HepG2 (cell line): ENCODE measurements around the gene HNRNPA1. TPM values are rescaled to one million over a fixed set of nuclear protein-coding genes. Genes with fewer than 3 reads are reported as not detected.

Experiments
- ATAD3A ChIP-seq: sonication (generic); formaldehyde crosslinking; IDR thresholded peaks from 2 replicates; pipeline ENCODE4 v1.4.0; 2020; ENCODE audit warnings: missing genetic modification reagents
- ATM ChIP-seq: fragments of 450-650 bp; IDR thresholded peaks from 2 replicates; pipeline ENCODE4 v1.7.1; 2017; ENCODE audit warnings: mild to moderate bottlenecking, borderline replicate concordance
- DMAP1 ChIP-seq: IDR thresholded peaks from 2 replicates; pipeline ENCODE4 v1.6.1; 2016
- DNMT3B ChIP-seq: conservative IDR thresholded peaks from 2 replicates; pipeline ENCODE4 v1.6.1; 2016; ENCODE audit warnings: missing biosample characterization, control low read depth
- EEA1 ChIP-seq: sonication (generic); formaldehyde crosslinking; IDR thresholded peaks from 2 replicates; pipeline ENCODE4 v1.5.1; 2020; ENCODE audit warnings: mild to moderate bottlenecking, missing genetic modification reagents, borderline replicate concordance
- GLI4 ChIP-seq: sonication (generic); formaldehyde crosslinking; IDR thresholded peaks from 2 replicates; pipeline ENCODE4 v1.5.1; 2020; ENCODE audit warnings: missing genetic modification reagents, mild to moderate bottlenecking, moderate library complexity, borderline replicate concordance
- HDAC2 ChIP-seq: sonication (generic); formaldehyde crosslinking; IDR thresholded peaks from 2 replicates; pipeline ENCODE4 v1.4.0; 2020; ENCODE audit warnings: missing genetic modification reagents
- HOXA3 ChIP-seq: sonication (generic); formaldehyde crosslinking; IDR thresholded peaks from 2 replicates; pipeline ENCODE4 v1.5.0; 2020; ENCODE audit warnings: missing genetic modification reagents
- NR2F6 ChIP-seq, 2 experiments: IDR thresholded peaks; 2 replicates each; pipeline ENCODE4 v1.6.1; 2016; ENCODE audit warnings: antibody characterized with exemption in 1 of 2, mild to moderate bottlenecking in 1 of 2
- POLR2AphosphoS5 ChIP-seq: IDR thresholded peaks from 2 replicates; pipeline ENCODE4 v1.6.1; 2012; ENCODE audit warnings: low read depth, low read length
- PTBP1 ChIP-seq: fragments of 200-400 bp; formaldehyde crosslinking; IDR thresholded peaks from 2 replicates; pipeline ENCODE4 v1.6.1; 2018; ENCODE audit warnings: low read length, low read depth; ENCODE audit not compliant: poor library complexity, severe bottlenecking
- RAD21 ChIP-seq: fragments of 450-650 bp; formaldehyde crosslinking; IDR thresholded peaks from 2 replicates; pipeline ENCODE4 v1.5.0; 2020; ENCODE audit warnings: mild to moderate bottlenecking
- ZNF101 ChIP-seq: sonication (generic); formaldehyde crosslinking; IDR thresholded peaks from 2 replicates; pipeline ENCODE4 v1.4.0; 2020; ENCODE audit warnings: mild to moderate bottlenecking, low read depth, missing genetic modification reagents, borderline replicate concordance
- ZNF143 ChIP-seq: sonication (generic); formaldehyde crosslinking; IDR thresholded peaks from 2 replicates; pipeline ENCODE4 v1.4.0; 2020; ENCODE audit warnings: missing genetic modification reagents
- ZNF296 ChIP-seq: sonication (generic); formaldehyde crosslinking; conservative IDR thresholded peaks from 2 replicates; pipeline ENCODE4 v1.5.0; 2020; ENCODE audit warnings: mild to moderate bottlenecking, missing genetic modification reagents
- polyA plus RNA-seq, 8 experiments: library from polyadenylated mRNA; depleted of rRNA in 3 of 8; stranded (reverse) in 7 of 8; unstranded in 1 of 8; fragments of >200 nt; fragmentation: Illumina TruSeq in 4 of 8; extraction: Trizol in 4 of 8; gene quantifications; 2 replicates each; pipeline versions ENCODE4 v1.2.1 to v1.2.3, GENCODE V29; 2011 to 2016; ENCODE audit warnings: low read depth in 4 of 8, missing spikeins in 1 of 8, mixed read lengths in 1 of 8; ENCODE audit not compliant: insufficient read depth in 1 of 8
- total RNA-seq, 5 experiments: library from RNA; depleted of rRNA; stranded (reverse); fragments of >200 nt; fragmentation: Illumina TruSeq; extraction: Trizol; gene quantifications; 2 replicates each; pipeline ENCODE4 v1.2.3, GENCODE V29; 2016; ENCODE audit warnings: low read depth in 1 of 5
- TF ChIP-seq, protein P1 (sequence below): sonication (generic); formaldehyde crosslinking; IDR thresholded peaks from 2 replicates; pipeline ENCODE4 v1.8.0; 2023; ENCODE audit warnings: mild to moderate bottlenecking, missing genetic modification reagents
- TF ChIP-seq, protein P2 (sequence below): sonication (generic); formaldehyde crosslinking; IDR thresholded peaks from 2 replicates; pipeline ENCODE4 v1.9.0; 2021; ENCODE audit warnings: missing genetic modification reagents, borderline replicate concordance
- TF ChIP-seq, protein P3 (sequence below): sonication (generic); formaldehyde crosslinking; IDR thresholded peaks from 2 replicates; pipeline ENCODE4 v1.8.0; 2022; ENCODE audit warnings: missing genetic modification reagents, low read depth, mild to moderate bottlenecking, borderline replicate concordance
- TF ChIP-seq, protein P4 (sequence below): sonication (generic); formaldehyde crosslinking; IDR thresholded peaks from 2 replicates; pipeline ENCODE4 v1.4.0; 2020; ENCODE audit warnings: missing genetic modification reagents, mild to moderate bottlenecking, borderline replicate concordance
- TF ChIP-seq, protein P5 (sequence below): sonication (generic); formaldehyde crosslinking; IDR thresholded peaks from 2 replicates; pipeline ENCODE4 v1.5.0; 2020; ENCODE audit warnings: missing genetic modification reagents

The HNRNPA1 gene
- total and polyA plus RNA-seq, 2 of the 13 experiments (the other 11 are each of a cell fraction or from before 2014, with no cell fraction given): 535 to 1,820 TPM

DNA sequence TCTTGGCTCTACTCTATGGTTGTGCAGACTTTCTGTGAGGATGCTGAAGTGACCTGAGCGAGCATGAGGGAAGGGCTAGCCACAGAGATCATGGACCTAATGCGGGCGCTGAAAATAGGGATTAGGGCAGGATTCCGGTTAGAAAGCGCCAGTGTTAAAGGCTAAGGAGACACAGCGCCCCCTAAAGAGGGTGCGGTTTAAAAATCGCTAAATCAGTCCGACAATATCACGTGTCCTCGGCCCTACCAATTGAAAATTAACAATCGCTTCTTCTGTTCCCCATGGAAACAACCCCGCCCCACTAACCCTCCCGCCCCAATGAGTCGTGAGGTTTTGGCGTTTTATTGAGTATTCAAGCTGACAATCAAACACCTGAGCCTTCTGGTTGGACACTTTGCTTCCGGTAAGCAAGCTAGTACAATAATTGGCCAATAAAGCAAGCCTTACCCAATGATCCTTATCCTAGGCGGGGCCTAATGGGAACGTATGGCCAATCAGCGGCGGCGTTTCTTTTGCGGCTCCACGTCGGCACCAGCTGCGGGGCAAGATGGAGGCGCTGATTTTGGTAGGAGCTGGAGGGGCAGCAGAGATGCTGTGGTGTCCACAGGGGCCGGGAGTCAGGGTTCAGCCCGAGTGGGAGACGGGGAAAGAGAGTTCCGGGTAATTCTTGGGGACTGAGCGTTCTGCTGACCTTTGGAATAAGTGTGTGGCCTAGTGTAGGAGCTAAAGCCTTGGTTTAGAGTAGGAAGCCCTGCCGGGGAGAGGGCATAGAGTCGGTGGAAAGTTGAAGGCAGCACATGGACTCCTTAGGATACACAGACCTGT lies 44.3 kb downstream of the HNRNPA1 start, which contains the start of gene COPZ1 (continued):
- TF ChIP-seq DNMT3B (CRISPR knock-in tag) (0 out of 2 replicates have a peak, but pooled peaks have one; percentile 4), ATAD3A (no peak), ATM (no peak), RAD21 (peak; percentile 79), ZNF296 (CRISPR knock-in tag) (no peak), NR2F6 (IDR thresholded peaks at IDR 0.05) (peak; percentile 71), NR2F6 (CRISPR knock-in tag; IDR thresholded peaks at IDR 0.05) (peak; percentile 69; the same call in 1 of the 2 replicates), ZNF101 (no peak), DMAP1 (CRISPR knock-in tag) (peak; percentile 87; the same call in 1 of the 2 replicates), POLR2AphosphoS5 (peak; percentile 90), HDAC2 (peak; percentile 30; the same call in 1 of the 2 replicates), PTBP1 (no peak), GLI4 (CRISPR knock-in tag) (no peak; the same call in 1 of the 2 replicates), EEA1 (CRISPR knock-in tag) (no peak; the same call in 1 of the 2 replicates), ZNF143 (CRISPR knock-in tag) (no peak), HOXA3 (CRISPR knock-in tag) (peak; percentile 83)
- TF ChIP-seq, protein P1, sequence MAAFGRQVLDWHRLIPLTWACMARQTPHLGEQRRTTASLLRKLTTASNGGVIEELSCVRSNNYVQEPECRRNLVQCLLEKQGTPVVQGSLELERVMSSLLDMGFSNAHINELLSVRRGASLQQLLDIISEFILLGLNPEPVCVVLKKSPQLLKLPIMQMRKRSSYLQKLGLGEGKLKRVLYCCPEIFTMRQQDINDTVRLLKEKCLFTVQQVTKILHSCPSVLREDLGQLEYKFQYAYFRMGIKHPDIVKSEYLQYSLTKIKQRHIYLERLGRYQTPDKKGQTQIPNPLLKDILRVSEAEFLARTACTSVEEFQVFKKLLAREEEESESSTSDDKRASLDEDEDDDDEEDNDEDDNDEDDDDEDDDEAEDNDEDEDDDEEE (CRISPR knock-in tag): no peak
- TF ChIP-seq, protein P2, sequence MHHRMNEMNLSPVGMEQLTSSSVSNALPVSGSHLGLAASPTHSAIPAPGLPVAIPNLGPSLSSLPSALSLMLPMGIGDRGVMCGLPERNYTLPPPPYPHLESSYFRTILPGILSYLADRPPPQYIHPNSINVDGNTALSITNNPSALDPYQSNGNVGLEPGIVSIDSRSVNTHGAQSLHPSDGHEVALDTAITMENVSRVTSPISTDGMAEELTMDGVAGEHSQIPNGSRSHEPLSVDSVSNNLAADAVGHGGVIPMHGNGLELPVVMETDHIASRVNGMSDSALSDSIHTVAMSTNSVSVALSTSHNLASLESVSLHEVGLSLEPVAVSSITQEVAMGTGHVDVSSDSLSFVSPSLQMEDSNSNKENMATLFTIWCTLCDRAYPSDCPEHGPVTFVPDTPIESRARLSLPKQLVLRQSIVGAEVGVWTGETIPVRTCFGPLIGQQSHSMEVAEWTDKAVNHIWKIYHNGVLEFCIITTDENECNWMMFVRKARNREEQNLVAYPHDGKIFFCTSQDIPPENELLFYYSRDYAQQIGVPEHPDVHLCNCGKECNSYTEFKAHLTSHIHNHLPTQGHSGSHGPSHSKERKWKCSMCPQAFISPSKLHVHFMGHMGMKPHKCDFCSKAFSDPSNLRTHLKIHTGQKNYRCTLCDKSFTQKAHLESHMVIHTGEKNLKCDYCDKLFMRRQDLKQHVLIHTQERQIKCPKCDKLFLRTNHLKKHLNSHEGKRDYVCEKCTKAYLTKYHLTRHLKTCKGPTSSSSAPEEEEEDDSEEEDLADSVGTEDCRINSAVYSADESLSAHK: no peak
- TF ChIP-seq, protein P3, sequence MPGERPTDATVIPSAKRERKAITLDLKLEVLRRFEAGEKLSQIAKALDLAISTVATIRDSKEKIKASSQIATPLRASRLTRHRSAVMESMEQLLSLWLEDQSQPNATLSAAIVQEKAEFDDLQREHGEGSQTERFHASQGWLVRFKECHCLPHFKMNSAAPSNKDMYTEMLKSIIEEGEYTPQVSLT (CRISPR knock-in tag): no peak
- TF ChIP-seq, protein P4, sequence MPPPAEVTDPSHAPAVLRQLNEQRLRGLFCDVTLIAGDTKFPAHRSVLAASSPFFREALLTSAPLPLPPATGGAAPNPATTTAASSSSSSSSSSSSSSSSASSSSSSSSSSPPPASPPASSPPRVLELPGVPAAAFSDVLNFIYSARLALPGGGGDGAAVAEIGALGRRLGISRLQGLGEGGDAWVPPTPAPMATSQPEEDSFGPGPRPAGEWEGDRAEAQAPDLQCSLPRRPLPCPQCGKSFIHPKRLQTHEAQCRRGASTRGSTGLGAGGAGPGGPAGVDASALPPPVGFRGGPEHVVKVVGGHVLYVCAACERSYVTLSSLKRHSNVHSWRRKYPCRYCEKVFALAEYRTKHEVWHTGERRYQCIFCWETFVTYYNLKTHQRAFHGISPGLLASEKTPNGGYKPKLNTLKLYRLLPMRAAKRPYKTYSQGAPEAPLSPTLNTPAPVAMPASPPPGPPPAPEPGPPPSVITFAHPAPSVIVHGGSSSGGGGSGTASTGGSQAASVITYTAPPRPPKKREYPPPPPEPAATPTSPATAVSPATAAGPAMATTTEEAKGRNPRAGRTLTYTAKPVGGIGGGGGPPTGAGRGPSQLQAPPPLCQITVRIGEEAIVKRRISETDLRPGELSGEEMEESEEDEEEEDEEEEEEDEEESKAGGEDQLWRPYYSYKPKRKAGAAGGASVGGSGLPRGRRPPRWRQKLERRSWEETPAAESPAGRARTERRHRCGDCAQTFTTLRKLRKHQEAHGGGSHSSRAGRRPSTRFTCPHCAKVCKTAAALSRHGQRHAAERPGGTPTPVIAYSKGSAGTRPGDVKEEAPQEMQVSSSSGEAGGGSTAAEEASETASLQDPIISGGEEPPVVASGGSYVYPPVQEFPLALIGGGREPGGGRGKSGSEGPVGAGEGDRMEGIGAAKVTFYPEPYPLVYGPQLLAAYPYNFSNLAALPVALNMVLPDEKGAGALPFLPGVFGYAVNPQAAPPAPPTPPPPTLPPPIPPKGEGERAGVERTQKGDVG (CRISPR knock-in tag): no peak
- TF ChIP-seq, protein P5, sequence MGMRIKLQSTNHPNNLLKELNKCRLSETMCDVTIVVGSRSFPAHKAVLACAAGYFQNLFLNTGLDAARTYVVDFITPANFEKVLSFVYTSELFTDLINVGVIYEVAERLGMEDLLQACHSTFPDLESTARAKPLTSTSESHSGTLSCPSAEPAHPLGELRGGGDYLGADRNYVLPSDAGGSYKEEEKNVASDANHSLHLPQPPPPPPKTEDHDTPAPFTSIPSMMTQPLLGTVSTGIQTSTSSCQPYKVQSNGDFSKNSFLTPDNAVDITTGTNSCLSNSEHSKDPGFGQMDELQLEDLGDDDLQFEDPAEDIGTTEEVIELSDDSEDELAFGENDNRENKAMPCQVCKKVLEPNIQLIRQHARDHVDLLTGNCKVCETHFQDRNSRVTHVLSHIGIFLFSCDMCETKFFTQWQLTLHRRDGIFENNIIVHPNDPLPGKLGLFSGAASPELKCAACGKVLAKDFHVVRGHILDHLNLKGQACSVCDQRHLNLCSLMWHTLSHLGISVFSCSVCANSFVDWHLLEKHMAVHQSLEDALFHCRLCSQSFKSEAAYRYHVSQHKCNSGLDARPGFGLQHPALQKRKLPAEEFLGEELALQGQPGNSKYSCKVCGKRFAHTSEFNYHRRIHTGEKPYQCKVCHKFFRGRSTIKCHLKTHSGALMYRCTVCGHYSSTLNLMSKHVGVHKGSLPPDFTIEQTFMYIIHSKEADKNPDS (CRISPR knock-in tag): no peak
